Muscle layer of colon (tissue), 2 donors: ENCODE data around the gene OR4F15.

ENCODE experiments used
- H3K27ac ChIP-seq: one replicate; pipeline ENCODE4 v1.7.0; 2013; ENCODE audit warnings: low read depth, mild to moderate bottlenecking, low read length, moderate library complexity
- H3K27me3 ChIP-seq, 2 donors: one replicate each; pipeline ENCODE4 v1.7.0; 2013; ENCODE audit warnings: low read length in 2 of 2, mild to moderate bottlenecking in 2 of 2; ENCODE audit not compliant: insufficient read depth in 2 of 2, control insufficient read depth in 1 of 2
- H3K36me3 ChIP-seq: one replicate; pipeline ENCODE4 v1.7.0; 2013; ENCODE audit warnings: mild to moderate bottlenecking, low read length; ENCODE audit not compliant: insufficient read depth
- H3K4me1 ChIP-seq: one replicate; pipeline ENCODE4 v1.7.0; 2013; ENCODE audit warnings: mild to moderate bottlenecking, low read length; ENCODE audit not compliant: insufficient read depth
- H3K4me3 ChIP-seq, 2 donors: one replicate each; pipeline ENCODE4 v1.7.0; 2013; ENCODE audit warnings: low read length in 2 of 2, low read depth in 1 of 2, mild to moderate bottlenecking in 1 of 2, moderate library complexity in 1 of 2
- H3K9ac ChIP-seq: one replicate; pipeline ENCODE4 v1.7.0; 2013; ENCODE audit warnings: low read length
- H3K9me3 ChIP-seq: one replicate; pipeline ENCODE4 v1.7.0; 2013; ENCODE audit warnings: mild to moderate bottlenecking, low read length
- donor health status: abdominal sarcoma.
- donor health status: Adenocarcinoma of cecum.

OR4F15 gene

GRCh38 chr15:101804941-101805340 lies 7.1 kb upstream of the OR4F15 start:
- H3K36me3 ChIP-seq, result no peaks in the 10 kb centered on the region
- no peak overlapping the region for H3K27ac ChIP-seq
- no peak overlapping the region for H3K9ac ChIP-seq
- H3K27me3 ChIP-seq, result no peaks in the 10 kb centered on the region
- no peaks in the 10 kb centered on the region for H3K4me1 ChIP-seq
- H3K4me3 ChIP-seq, result no peak overlapping the region
- H3K9me3 ChIP-seq, result no peaks in the 10 kb centered on the region

GRCh38 chr15:101805605-101806345 lies 6.2 kb upstream of the OR4F15 start:
- H3K9ac ChIP-seq, result no peak overlapping the region
- H3K36me3 ChIP-seq, result no peaks in the 10 kb centered on the region
- no peak overlapping the region for H3K27ac ChIP-seq
- no peaks in the 10 kb centered on the region for H3K4me1 ChIP-seq
- H3K9me3 ChIP-seq, result no peaks in the 10 kb centered on the region
- no peak overlapping the region for H3K4me3 ChIP-seq
- no peaks in the 10 kb centered on the region for H3K27me3 ChIP-seq

DNA sequence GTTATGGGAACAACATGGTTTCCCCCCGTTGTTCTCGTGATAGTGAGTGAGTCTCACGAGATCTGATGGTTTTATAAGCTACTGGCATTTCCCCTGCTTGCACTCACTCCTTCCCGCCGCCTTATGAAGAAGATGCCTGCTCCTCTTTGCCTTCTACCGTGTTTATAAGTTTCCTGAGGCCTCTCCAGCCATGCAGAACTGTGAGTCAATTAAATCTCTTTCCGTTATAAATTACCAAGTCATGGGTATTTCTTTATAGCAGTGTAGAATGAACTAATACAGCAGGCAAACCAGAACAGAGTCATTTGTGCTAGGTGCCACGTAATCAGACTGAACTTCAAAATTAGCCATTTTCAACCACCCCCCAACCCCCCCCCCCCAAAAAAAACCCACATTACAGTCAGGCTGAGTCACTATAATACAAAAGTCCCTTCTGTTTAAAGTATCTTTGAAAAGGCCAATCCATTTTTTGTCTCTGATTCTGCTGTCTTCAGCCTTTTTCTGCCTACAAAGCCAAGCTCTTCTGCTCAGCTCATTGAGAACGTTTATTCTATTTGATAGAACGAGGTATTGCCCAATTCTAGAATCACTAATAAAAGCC lies 4.6 kb upstream of the OR4F15 start:
- no peaks in the 10 kb centered on the region for H3K4me1 ChIP-seq
- H3K9ac ChIP-seq, result no peak overlapping the region
- no peak overlapping the region for H3K27ac ChIP-seq
- H3K4me3 ChIP-seq, result no peak overlapping the region
- no peaks in the 10 kb centered on the region for H3K27me3 ChIP-seq
- no peaks in the 10 kb centered on the region for H3K9me3 ChIP-seq
- H3K36me3 ChIP-seq, result no peaks in the 10 kb centered on the region

DNA sequence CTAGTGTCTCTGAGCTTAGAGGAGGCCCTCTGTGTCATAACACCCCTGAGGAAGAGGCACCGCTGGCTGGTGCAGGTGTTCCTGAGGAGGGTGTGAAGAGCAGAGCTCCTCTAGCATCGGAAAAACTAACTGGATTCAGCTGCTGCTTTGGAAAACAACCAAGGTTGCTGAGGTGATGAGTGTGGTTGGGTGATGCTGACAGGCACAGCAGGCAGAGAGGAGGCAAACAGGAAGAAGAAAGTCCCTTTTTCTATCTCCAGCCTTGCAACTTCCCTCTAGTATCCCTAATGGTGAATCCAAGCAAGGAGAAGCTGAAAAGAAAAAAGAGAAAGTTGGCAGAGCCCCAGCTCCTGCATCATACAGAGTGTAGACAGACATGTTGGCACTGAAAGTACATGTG lies 3.8 kb upstream of the OR4F15 start:
- no peaks in the 10 kb centered on the region for H3K9me3 ChIP-seq

DNA sequence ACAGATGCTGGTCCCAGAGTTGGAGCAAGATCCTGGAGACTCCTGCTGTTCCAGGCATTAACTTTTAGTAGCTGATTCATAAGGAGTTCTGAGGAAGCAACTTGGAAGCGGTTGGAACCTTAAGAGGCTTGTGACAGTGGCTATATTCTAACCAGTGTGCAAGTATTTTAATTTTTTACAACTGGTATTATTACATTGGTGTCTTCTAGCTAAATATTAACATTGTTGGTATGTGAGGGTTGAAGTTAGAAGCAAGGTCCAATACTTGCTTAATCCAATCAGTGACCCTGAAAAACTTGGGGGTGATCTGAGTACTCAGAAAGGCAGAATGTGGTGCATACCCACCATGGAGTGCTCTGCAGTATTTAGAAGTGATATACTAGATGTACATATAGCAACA lies 1.5 kb upstream of the OR4F15 start:
- no peak overlapping the region for H3K4me3 ChIP-seq

More for the DNA sequence above, 3.8 kb upstream of the OR4F15 start:
- no peaks in the 10 kb centered on the region for H3K27me3 ChIP-seq
- no peaks in the 10 kb centered on the region for H3K4me1 ChIP-seq
- no peak overlapping the region for H3K27ac ChIP-seq
- H3K4me3 ChIP-seq, result no peak overlapping the region
- no peaks in the 10 kb centered on the region for H3K36me3 ChIP-seq
- H3K9ac ChIP-seq, result no peak overlapping the region

GRCh38 chr15:101810876-101811275 lies 1.1 kb upstream of the OR4F15 start:
- H3K9me3 ChIP-seq, result no peaks in the 10 kb centered on the region
- no peak overlapping the region for H3K4me3 ChIP-seq
- H3K27ac ChIP-seq, result no peak overlapping the region
- no peak overlapping the region for H3K9ac ChIP-seq
- H3K4me1 ChIP-seq, result no peaks in the 10 kb centered on the region
- no peaks in the 10 kb centered on the region for H3K36me3 ChIP-seq
- H3K27me3 ChIP-seq, result no peaks in the 10 kb centered on the region

More for the DNA sequence above, 1.5 kb upstream of the OR4F15 start:
- H3K36me3 ChIP-seq, result no peaks in the 10 kb centered on the region
- no peaks in the 10 kb centered on the region for H3K9me3 ChIP-seq
- H3K27me3 ChIP-seq, result no peaks in the 10 kb centered on the region
- H3K9ac ChIP-seq, result no peak overlapping the region
- H3K4me1 ChIP-seq, result no peaks in the 10 kb centered on the region
- H3K27ac ChIP-seq, result no peak overlapping the region

GRCh38 chr15:101813803-101814534 lies 2.0 kb downstream of the OR4F15 start:
- Histone ChIP-seq H3K27ac (no peak overlapping the region), H3K4me1 (no peaks in the 10 kb centered on the region), H3K36me3 (no peaks in the 10 kb centered on the region), H3K9ac (no peak overlapping the region), H3K9me3 (no peaks in the 10 kb centered on the region), H3K27me3 (no peaks in the 10 kb centered on the region), H3K4me3 (no peak overlapping the region)

GRCh38 chr15:101820781-101821180 lies 8.8 kb downstream of the OR4F15 start:
- Histone ChIP-seq H3K4me1 (no peaks in the 10 kb centered on the region), H3K9me3 (no peaks in the 10 kb centered on the region), H3K4me3 (no peak overlapping the region), H3K27ac (no peak overlapping the region), H3K9ac (no peak overlapping the region), H3K36me3 (no peaks in the 10 kb centered on the region), H3K27me3 (no peaks in the 10 kb centered on the region)

- Histone ChIP-seq H3K36me3 (no peaks in the 10 kb centered on the region), H3K27me3 (no peaks in the 10 kb centered on the region), H3K4me3 (no peak overlapping the region), H3K9me3 (no peaks in the 10 kb centered on the region), H3K9ac (no peak overlapping the region), H3K27ac (no peak overlapping the region), H3K4me1 (no peaks in the 10 kb centered on the region)
Measured at GRCh38 chr15:101827257-101827656, 15.3 kb downstream of the OR4F15 start.

- H3K27me3 ChIP-seq, result no peaks in the 10 kb centered on the region
- no peak overlapping the region for H3K9ac ChIP-seq
- H3K27ac ChIP-seq, result no peak overlapping the region
- H3K36me3 ChIP-seq, result no peaks in the 10 kb centered on the region
- H3K4me1 ChIP-seq, result no peaks in the 10 kb centered on the region
- no peak overlapping the region for H3K4me3 ChIP-seq
- H3K9me3 ChIP-seq, result no peaks in the 10 kb centered on the region
Measured at GRCh38 chr15:101828774-101829173, 16.8 kb downstream of the OR4F15 start.

GRCh38 chr15:101841656-101842055 lies 29.7 kb downstream of the OR4F15 start:
- H3K9me3 ChIP-seq, result no peaks in the 10 kb centered on the region

More at GRCh38 chr15:101841656-101842055, 29.7 kb downstream of the OR4F15 start:
- Histone ChIP-seq H3K9ac (no peak overlapping the region), H3K4me3 (no peak overlapping the region), H3K4me1 (no peaks in the 10 kb centered on the region), H3K27me3 (no peaks in the 10 kb centered on the region), H3K27ac (no peak overlapping the region), H3K36me3 (no peaks in the 10 kb centered on the region)
